DMS53 treated with DMSO at 0.1 percent for 48 hours (cell line): ENCODE data around the gene NTF3.

ENCODE experiments used
- DNase-seq: peaks from one replicate; lab custom pipeline; 2025; ENCODE audit not compliant: unreplicated experiment; lab: John Stamatoyannopoulos, UW

The NTF3 gene

DNA sequence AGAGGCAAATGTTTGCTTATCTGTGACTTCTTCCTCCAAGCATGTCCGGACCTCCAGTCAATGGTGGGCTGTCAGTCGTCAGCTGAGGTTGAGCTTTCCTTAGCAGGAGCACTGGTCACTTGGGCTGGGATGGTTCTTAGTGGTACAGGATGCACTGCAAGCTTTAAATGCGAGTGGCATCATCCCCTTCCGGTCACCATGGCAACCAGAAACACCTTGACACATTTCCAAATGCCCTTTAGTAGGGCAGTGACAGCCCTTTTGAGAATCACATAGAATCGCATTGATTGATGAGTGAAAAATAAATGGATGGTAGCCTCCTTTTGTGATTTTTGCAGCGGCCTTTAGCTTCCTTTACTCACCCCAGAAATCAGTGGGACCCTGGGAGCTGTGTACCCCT is 24.1 kb downstream of the NTF3 start:
- no peak for DNase-seq

DNA sequence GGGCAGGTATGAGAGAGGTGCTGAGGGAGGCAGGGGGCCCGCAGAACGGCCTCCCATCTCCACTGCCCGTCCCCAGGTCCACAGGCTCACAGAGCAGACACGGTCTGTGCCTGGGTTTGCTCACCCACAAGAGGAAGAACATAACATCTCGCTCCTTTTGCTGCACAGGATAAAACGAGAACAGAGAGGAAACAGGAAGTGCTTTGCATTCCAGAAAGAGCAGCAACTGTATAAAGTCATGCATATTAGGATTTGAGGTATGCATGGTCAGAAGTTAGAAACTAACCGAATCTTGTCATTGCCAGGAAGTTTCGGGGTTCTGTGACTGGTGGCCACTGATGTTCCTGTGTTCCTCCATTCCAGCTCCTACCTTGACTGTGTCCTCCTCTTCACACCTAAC is 25.0 kb downstream of the NTF3 start:
- no peak for DNase-seq

DNA sequence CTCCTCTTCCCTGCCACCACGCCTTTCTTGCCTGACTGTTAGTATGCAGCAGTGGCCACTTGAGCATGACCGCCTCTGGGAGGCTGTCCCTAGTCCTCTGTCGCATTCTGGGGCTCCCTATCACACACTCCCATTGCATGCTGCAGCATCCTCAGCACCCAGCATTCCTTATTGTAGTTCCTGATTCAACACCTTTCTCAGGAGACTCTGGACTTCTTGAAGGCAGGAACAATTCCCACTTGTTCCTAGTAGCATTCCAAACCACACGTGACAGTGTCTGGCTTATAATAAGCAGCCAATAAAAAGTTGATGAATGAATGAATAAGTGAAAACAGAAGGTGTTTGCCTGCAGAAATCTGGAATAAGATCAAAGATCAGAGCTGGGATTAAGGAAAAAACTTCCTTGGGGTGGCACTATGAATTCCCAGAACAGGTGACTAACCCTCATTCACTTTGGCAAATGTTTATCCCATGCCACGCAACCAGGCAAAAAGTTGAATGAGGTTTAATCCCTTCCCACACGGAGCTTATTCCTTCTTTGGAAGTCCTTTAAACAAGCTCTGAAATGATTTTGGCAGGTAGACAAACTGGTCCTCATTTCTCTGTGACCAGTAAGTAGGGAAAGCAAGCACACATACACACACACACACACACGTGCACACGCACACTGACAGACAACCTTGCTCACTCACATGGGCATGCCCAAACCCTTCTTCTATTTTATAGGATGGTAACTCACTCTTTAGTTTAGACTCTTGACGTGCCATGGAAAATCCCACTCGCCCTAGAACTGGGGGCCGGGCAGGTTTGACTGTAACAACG is 26.5 kb downstream of the NTF3 start:
- DNase-seq: no peak

DNA sequence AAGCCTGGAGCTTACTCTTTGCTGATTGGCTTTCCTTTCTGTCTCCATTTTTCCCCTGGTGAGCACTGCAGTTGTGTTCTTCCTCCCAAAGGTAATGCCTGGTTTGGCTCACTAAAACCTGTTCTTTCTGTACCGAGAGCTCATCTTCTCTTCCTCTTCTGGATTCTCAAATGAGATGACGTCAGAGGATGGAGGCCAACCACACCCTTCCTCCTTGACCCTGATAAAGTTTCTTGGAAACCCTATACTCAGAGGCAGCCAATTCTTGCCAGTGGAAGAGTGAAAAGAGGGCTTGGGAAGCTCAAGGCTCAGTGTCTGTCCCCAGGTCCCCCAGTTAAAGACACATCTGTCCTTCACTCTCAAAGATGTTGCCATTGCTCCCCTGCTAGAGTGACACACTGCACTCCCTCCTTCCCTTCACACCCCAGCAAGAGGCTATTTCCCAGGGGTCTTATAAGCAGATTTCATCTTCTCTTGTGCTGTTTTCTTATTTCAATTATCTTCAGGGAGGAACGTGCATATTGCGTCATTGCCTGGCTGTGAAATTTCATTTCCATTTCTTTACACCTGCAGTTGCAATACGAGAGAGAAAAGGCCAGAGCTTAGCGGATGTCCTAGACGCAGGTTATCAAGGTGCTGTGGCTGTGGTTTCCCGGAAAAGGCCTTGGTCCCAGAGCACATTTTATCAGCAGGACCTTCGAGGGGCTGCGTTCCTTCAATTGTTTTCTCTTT is 27.3 kb downstream of the NTF3 start:
- DNase-seq: no peak

DNA sequence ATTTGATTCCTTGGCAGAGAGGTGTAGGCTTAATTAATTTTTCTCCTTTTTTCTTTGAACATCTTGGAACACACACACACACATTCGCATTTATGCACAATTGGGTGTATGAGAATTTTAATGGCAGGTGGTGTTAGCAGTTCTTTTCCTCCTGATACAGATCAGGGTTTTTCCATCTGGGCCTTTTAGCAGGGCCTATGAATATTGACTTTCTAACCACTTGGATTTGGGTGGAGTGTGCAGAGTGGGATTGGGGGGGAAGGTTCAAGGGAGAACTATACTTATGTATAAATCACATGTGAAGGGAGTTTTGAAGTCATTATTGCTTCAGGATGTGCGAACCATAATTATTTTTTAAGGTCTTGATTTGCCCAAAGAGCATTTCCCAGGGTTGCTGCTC is 28.9 kb downstream of the NTF3 start:
- DNase-seq: no peak

DNA sequence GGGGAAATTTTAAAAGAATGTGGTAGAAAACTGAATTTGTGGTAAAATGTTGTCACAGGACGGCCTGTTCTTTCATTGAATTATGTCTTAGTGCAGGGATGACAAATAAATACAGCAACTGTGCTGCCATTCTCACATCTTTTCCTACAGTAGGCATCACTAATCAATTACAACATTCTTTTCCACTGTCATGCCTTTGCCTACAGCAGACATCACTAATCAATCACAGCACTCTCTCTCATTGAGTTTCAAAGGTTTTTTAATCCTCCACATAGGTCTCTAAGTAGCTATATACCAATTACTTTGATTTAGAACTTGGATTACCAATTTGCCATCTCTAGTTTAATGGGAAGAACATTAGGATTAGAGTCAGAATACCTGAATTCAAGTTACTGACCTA is 30.1 kb downstream of the NTF3 start:
- no peak for DNase-seq

DNA sequence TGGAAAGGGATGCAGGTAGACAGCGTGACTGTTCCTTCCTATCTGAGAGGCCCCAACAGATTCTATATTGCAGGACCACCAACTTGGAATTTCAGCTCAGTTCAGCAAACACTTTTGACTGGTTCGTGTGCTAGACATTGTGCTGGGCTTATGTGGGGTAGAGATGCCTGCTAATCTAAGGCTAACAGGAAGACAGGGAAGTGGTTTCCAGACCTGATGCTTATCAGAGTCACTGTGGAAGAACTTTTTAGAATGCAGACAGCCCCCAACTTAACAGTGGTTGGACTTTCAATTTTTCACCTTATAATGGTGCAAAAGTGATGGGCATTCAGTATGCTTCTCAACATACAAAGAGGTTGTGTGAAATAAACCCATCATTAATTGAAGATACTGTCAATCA is 32.2 kb downstream of the NTF3 start:
- no peak for DNase-seq

DNA sequence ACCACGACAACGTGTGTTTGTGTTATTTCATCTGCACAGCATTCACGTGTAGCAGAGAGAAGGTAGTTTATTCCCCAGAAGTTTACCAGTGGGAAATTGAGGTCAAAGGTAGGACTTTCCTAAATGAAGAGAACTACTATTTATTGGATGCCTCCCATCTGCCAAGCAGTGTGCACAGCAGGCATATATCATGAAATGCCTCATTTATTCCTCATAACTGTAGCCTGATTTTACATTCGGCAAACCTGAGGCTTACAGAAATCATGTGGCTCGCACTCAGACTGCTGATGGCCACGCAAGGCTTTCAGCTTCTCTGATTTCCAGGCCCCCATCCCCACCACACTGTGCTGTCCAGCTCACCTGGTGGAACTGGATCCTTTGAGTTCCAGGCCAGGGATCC is 33.5 kb downstream of the NTF3 start:
- no peak for DNase-seq

DNA sequence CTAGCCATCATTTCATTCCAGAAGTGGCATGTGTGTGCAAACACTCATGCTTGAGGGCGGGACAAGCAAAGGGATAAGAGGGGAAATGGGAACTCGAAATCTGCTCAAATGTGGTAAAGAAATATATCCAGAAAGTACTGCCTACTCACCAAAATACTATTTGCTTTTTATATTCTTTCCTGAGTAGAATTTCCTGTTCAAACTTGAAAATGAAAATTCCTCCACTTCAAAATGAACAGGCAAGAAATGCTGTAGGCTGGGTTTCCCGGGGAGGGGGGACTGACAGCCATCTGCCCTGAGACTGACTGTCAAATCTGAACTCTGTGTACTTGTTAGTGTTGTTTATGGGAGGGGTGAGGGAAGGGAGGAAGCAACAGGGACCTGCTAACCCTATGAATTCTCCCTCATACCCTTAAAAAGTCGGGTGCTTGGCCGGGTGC is 34.6 kb downstream of the NTF3 start:
- no peak for DNase-seq

DNA sequence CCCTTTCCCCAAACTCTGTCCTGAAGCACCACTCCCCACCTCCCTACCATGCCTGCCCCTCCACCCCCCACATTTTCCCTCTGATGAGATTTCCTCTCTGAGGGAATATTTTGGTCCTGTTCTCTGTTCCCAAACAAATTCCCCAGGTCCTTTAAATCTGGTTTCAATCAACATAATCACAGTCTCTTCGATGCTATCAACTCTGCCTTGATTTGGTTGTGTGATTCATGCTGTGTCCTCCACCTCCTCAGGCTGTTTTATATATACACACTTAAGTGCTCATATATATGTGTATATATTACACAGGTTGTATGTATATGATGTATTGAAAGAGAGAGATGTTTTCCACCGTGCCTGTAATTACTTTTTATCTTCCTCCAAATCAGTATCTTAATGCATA is 36.0 kb downstream of the NTF3 start:
- DNase-seq: no peak

DNA sequence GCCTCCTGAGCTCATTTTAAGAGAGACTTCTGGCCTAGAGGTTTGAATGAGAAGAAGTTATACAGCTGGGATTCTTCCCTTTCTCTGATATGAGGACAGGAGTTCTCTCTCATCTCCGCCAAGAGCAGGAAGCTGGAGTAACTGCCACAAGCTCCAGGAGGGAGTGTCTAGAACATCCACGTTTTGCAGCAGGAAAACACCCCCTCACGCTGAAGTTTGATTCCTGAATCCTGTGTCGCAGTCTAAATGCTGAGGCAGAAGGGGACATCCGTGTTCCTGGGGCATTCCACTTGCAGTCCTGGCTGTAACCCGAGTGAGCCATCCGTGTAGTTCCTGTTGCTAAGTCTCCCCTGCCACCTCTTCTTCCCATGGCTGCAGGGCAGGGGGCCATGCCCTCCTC is 38.3 kb downstream of the NTF3 start:
- no peak for DNase-seq

DNA sequence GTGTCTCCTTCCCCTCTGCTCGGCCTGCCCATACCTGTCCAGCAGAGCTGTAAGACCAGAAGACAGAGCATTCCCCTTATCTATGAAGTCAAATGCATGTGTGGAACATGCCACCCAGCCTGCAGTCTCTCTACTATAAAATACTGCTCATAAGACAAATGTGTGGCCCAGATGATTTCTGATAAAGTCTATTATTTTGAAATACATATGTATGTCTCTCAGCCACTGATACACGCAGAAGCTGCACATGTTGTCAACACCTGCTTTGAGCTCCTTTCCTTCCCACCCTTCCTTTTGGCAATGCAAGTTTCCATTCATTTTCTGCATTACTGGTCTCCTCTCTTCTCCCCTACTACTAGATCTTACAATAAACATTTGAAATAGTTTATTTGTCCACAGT is 38.8 kb downstream of the NTF3 start:
- no peak for DNase-seq

DNA sequence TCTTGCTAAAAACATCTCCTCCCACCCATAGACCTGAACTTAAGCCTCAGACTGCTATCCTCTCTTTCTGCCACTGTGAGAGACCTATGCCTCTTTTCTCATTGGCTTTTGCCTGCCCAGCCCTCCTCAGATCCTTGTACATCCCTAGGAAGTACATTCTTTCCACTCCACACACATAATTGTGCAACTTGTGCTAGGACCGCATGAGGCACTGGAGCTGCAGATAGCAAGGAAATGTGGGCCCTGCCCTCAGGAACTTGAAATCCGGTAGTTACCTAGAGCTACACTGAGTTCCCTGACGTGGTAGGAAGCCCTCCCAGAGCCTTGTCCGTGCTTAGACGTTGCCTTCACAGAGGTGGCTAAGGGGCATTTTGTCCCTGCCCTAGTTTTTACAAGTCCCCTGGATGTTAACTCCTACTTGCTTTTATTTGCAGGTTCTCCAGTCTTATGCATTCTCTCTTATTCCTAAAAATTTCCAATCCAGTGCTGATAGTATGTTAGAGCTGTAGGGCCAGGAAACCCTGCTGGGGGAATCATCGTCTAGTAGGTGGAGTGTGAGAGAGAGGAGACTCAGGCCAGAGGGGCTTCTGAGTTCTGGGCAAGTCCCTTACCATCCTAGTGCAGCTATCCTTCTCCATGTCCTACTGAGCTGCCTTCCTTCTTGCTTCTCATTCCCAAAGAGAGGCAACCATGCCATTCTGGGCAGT is 41.3 kb downstream of the NTF3 start:
- DNase-seq: no peak

DNA sequence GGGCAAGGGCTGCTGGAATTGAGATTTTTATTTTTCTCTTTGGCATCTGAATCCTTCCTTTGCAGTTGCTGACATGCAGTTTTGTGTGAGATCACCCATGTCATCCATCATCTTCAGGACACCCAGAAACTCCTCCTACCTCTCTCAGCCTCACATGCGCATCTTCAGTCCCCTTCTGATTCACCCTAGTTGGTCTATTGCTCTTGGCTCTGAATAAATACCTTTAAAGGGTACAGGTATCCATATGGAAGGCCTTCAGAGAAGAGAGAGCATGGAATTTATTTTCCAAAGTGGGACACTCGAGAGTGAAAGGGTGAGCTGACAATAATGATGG is 41.8 kb downstream of the NTF3 start:
- DNase-seq: no peak

DNA sequence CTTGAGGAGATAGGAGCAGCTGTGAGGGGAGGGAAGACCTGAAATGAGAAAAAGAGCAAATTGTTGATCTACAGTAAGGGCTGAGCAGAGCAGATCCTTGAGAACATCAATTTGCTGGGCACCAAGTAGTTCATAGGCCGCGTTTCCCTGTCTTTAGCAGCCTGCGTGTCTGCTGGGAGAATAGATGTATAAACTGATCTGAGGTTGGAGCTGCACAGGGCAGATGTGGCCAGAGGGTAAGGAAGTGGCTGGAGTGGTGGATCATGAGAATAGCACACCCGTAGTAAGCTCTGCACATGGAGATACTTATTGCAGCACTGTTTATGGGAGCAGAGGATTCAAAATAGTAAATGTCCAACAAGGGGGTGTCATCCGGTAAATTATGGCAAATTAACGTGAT is 44.4 kb downstream of the NTF3 start:
- DNase-seq: no peak

DNA sequence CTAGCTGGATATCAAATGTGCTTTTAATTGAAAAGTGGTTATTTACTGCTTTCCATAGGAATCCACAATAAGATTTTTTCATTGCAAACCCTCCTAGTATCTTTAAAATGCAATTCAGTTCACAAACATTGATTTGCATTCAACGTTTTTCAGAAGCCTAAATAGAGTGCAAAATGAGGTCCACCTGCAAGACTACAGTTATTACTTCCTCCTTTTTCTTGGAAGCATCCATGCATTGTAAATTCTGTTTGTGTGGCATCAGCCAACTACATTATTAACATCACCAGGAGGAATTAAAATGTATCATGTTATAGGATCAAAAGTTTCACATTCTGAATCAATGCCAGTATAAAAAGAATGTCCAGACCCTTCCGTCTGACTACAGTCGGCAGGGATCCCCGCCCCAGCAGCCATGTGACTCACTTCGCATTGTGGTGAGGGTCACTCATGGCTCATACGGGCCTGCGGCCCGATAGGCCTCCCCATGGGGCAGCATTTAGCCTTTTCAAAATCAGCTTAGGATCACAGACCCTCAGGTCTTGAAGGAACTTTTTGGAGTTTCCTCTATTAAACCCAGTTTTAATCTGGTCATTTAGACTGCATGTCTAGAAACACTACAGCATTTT is 46.3 kb downstream of the NTF3 start:
- no peak for DNase-seq

DNA sequence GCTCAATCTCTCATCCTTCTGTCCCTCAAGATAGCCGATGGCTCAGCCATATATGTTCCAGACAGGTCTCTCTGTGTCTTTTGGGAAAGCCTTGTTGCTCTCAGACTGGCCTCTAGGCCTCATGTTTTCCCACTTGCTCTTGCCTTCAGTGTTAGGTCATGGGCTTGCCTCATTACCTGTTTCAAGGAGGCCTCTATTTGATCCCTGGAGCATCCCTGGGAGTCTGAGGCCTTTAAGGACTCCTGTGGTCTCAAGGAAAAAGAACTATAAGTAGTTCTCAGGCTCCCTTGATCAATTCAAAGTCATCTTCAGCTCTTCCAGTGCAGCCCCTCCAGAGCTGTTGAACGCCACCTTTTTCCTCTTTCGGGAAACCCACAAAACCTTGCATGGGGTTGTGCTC is 47.9 kb downstream of the NTF3 start:
- DNase-seq: no peak

DNA sequence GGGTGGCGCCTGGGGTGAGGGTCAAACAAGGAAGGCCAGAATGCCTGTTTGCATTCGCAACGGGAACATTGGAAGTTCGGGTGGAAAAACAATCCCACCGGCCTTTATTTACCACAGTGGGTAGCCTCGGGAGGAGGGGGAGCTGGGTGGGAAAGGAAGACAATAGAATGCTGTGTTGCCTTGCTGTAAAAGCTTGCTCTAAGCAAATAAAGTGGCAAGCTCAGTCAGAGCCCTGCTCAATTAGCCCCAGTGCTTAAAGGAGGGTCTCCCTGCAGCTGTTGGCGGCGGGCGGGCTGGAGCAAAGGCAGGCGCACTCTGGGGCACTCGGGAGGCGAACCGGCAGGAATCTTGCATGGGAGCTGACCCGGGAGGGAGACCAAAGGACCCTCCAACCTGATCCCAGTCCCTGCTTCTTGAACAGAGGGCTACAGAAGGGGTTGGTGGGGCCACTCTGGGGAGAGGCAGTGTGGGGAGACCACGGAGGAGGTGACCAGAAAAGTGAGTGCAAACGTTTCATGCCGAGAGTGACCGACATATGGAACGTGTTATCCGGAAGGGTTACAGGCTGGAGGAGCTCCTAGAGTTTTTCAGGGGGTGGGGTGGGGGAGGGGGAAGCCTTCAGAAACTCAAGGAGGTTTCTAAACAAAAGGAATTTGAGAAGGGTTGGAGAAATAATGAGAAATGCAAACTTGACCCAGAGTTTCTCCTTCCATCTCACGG is 48.5 kb downstream of the NTF3 start:
- DNase-seq: no peak

DNA sequence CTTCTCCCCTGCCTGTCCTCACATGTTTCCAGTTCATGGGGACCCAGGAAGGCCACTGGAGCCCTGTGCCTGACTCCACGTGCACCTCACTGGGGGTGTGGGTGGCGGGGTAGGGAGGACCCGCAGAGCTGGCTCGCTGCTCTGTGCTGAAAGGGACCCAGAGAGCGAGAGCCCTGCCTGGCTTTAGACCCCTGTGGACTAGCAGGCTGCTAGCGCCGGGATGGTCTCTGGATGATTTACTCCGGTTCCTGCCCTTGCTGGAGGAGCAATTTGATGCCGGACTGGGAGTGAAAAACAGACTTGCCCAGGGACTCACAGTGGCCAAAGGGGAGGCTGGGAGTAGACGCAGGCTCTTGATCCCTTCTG is 49.0 kb downstream of the NTF3 start:
- no peak for DNase-seq

DNA sequence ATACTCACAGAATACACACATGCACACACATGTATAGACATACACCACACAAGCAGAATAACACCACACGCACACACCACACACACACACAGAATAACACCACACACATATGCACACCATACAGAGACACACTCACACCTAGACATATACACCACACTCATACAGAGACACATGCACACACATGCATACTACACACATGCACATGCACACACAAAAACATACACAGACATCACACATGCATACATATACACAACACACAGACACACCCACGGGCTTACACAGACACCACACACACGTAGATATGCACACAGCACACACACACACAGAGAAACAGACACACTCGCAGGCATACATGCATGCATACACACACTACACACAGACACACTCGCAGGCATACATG is 49.7 kb downstream of the NTF3 start:
- DNase-seq: no peak

DNA sequence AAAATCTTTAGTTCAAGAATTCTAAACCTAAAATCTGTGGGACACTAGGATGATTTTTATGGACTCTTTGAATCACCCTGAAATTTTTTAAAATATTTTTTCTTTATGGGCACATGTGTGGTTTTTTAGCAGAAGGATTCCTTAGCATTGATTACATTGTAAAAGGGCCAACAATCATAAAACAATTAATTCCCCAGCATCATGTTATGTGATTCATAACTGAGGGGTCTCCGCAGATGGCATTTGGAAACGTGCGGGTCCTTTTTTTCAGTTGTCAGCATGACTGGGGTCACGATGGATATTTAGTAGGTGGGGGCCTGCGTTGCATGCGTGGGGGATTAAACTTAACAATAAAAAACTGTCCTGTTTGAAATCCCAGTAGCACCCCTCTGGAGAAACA is 52.5 kb downstream of the NTF3 start:
- no peak for DNase-seq
